ENCODE data around the gene PHETA2. TPM values are rescaled to one million over a fixed set of nuclear protein-coding genes. Genes with fewer than 3 reads are reported as not detected.

Gene PHETA2
- total RNA-seq, 1 experiment from 2014 or later, result 5.7 TPM

DNA sequence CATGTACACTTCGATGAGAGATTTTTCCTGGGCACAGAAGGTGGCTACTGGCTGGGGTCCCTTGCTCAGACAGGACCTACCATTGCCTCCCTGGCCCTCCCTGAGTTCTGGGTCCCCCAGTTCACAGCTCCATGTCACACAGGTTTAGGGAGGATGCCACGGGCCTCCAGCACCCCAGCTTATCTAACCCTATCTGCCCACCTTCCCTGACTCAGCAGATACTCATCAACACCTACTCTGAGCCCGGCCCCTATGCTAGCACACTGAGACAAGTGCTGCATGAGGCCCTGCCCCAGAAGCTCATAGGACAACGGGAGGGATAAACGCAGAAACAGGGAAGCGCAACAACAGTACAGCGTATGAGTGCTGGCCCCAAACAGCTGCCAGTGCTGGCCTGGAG is 13.0 kb upstream of the PHETA2 start (continued):
- TF ChIP-seq FOXP4 (CRISPR knock-in tag; IDR thresholded peaks at IDR 0.05) (no peak), OVOL2 (CRISPR knock-in tag; IDR thresholded peaks at IDR 0.05; ENCODE audit: borderline replicate concordance) (no peak), ATF3 (CRISPR knock-in tag; conservative IDR thresholded peaks at IDR 0.05) (no peak)
- TF ChIP-seq, protein P1, sequence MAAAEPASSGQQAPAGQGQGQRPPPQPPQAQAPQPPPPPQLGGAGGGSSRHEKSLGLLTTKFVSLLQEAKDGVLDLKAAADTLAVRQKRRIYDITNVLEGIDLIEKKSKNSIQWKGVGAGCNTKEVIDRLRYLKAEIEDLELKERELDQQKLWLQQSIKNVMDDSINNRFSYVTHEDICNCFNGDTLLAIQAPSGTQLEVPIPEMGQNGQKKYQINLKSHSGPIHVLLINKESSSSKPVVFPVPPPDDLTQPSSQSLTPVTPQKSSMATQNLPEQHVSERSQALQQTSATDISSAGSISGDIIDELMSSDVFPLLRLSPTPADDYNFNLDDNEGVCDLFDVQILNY (CRISPR knock-in tag; IDR thresholded peaks at IDR 0.05), result no peak

DNA sequence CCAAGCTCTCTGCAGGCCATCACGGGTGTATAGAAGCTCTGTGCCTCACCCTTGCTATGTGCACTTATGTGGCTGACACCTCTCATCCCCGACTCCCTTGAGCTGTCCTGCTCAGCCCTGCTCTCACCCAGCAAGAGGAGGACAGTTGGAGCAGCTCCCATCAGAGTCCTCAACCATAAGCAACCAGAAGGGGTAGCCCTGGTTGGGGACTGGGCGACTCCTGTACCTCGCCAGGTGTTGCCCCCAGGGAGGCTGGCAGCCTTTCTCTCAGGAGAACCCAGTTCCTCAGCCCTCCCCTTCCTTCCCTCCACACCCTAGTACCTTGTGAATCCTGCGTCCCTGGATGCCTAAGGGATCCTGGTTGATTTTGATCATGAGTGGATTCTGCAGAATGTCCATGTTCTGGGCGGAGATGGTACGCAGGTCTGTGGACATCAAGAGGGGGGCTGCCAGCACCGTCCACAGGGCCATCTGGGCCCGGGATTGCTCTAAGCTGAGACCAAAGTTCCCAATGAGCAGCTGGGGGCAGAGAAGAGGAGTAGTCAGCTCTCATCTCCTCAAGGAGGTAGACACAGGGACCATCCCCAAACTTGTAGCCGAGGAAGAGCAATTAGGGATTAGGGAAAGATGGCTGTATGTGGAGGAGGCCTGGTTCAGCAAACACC is 11.4 kb upstream of the PHETA2 start:
- H3K36me3 Mint-ChIP-seq, result peaks cover 66% of the 10 kb centered on the region
- TF ChIP-seq TEAD1 (CRISPR knock-in tag; IDR thresholded peaks at IDR 0.05), result no peak
- no peak for TF ChIP-seq USF1 (CRISPR knock-in tag; IDR thresholded peaks at IDR 0.05)
- no peak for TF ChIP-seq NR1H2 (CRISPR knock-in tag; IDR thresholded peaks at IDR 0.05)
- no peak for TF ChIP-seq KAT7 (CRISPR knock-in tag; IDR thresholded peaks at IDR 0.05; ENCODE audit: borderline replicate concordance)
- no peak for TF ChIP-seq CREB1 (CRISPR knock-in tag; IDR thresholded peaks at IDR 0.05)
- TF ChIP-seq, protein P2, sequence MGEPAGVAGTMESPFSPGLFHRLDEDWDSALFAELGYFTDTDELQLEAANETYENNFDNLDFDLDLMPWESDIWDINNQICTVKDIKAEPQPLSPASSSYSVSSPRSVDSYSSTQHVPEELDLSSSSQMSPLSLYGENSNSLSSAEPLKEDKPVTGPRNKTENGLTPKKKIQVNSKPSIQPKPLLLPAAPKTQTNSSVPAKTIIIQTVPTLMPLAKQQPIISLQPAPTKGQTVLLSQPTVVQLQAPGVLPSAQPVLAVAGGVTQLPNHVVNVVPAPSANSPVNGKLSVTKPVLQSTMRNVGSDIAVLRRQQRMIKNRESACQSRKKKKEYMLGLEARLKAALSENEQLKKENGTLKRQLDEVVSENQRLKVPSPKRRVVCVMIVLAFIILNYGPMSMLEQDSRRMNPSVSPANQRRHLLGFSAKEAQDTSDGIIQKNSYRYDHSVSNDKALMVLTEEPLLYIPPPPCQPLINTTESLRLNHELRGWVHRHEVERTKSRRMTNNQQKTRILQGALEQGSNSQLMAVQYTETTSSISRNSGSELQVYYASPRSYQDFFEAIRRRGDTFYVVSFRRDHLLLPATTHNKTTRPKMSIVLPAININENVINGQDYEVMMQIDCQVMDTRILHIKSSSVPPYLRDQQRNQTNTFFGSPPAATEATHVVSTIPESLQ (CRISPR knock-in tag; IDR thresholded peaks at IDR 0.05), result no peak
- ChIA-PET POLR2A (no interaction called here), CTCF (interaction anchor here (1.2 kb wide), 1 partner anchor 29 kb away, joined by 4 read pairs; no protein-coding TSS in a partner anchor)
- H3K9me3 Mint-ChIP-seq, result peaks cover 14% of the 10 kb centered on the region
- peak overlapping the region; percentile 49; the same call in 1 of the 2 replicates for H3K27ac Mint-ChIP-seq
- peaks cover 21% of the 10 kb centered on the region for H3K4me1 Mint-ChIP-seq
- ATAC-seq (no peak), DNase-seq (ENCODE audit: low spot score) (no peak)
- H3K4me3 Mint-ChIP-seq, result no peak overlapping the region
- H3K27me3 Mint-ChIP-seq (ENCODE audit: low read depth), result 0 out of 2 replicates have a peak, but pooled peaks cover 4% of the 10 kb centered on the region

- Mint-ChIP-seq H3K27ac (no peak overlapping the region), H3K4me1 (peaks cover 26% of the 10 kb centered on the region), H3K4me3 (no peak overlapping the region), H3K27me3 (ENCODE audit: low read depth) (no peaks in the 10 kb centered on the region), H3K36me3 (peaks cover 52% of the 10 kb centered on the region), H3K9me3 (no peaks in the 10 kb centered on the region; the same call in 1 of the 2 replicates)
- TF ChIP-seq EMX1 (CRISPR knock-in tag; IDR thresholded peaks at IDR 0.05) (no peak), ZNF281 (CRISPR knock-in tag; IDR thresholded peaks at IDR 0.05) (no peak), PREB (CRISPR knock-in tag; IDR thresholded peaks at IDR 0.05; ENCODE audit: borderline replicate concordance) (no peak), SMAD4 (CRISPR knock-in tag; IDR thresholded peaks at IDR 0.05) (no peak)
- ChIA-PET CTCF (interaction anchor here (0.8 to 1.6 kb wide), 3 partner anchors 27 to 118 kb away, joined by 3 to 8 read pairs (median 4); partner anchors contain the start of gene CENPM), POLR2A (interaction anchor here (1.6 kb wide), 1 partner anchor 26 kb away, joined by 7 read pairs; the partner anchor contains the start of gene NDUFA6)
- DNase-seq (ENCODE audit: low spot score), result no peak
- no peak for ATAC-seq
These were observed 9.4 kb upstream of the PHETA2 start for GRCh38 chr22:42064629-42065028.

All from WTC11 (cell line).